ENCODE data around the gene CERS5.
A peak's percentile ranks its signal among the peaks of the same experiment; 100 is the strongest.

The CERS5 gene

GRCh38 chr12:50167049-50167828, at the start of gene CERS5:
TSS of gene CERS5 (minus strand) at chr12:50167369. CDS start at chr12:50167297, 72 bp downstream.
- ATAC-seq: peak; percentile 99
- DNase-seq: peak; percentile 97

GRCh38 chr12:50215033-50215432, 47.9 kb upstream of the CERS5 start:
- no peak for DNase-seq
- ATAC-seq: no peak

GRCh38 chr12:50214018-50214417, 46.8 kb upstream of the CERS5 start:
- DNase-seq (no peak), ATAC-seq (no peak)

GRCh38 chr12:50213439-50213838, 46.3 kb upstream of the CERS5 start:
- ATAC-seq (no peak), DNase-seq (no peak)

- DNase-seq: no peak
- no peak for ATAC-seq
These were observed 44.9 kb upstream of the CERS5 start for GRCh38 chr12:50212071-50212467.

GRCh38 chr12:50211392-50212070, 44.4 kb upstream of the CERS5 start:
- DNase-seq: no peak
- peak; percentile 19 for ATAC-seq

GRCh38 chr12:50207424-50207823, 40.3 kb upstream of the CERS5 start:
- DNase-seq: no peak
- ATAC-seq: no peak

GRCh38 chr12:50205648-50206047, 38.5 kb upstream of the CERS5 start:
- ATAC-seq: no peak
- no peak for DNase-seq

GRCh38 chr12:50203691-50204090, 36.5 kb upstream of the CERS5 start:
- ATAC-seq: no peak

GRCh38 chr12:50201987-50202521, 34.9 kb upstream of the CERS5 start:
- ATAC-seq (no peak), DNase-seq (no peak)

More at GRCh38 chr12:50203691-50204090, 36.5 kb upstream of the CERS5 start:
- DNase-seq: no peak

GRCh38 chr12:50200552-50201273, 33.5 kb upstream of the CERS5 start:
- no peak for ATAC-seq

GRCh38 chr12:50198829-50199228, 31.7 kb upstream of the CERS5 start:
- DNase-seq (no peak), ATAC-seq (no peak)

More at GRCh38 chr12:50200552-50201273, 33.5 kb upstream of the CERS5 start:
- DNase-seq: no peak

- ATAC-seq (no peak), DNase-seq (no peak)
These were observed 30.1 kb upstream of the CERS5 start for GRCh38 chr12:50197297-50197727.

- ATAC-seq: no peak
These were observed 29.4 kb upstream of the CERS5 start for GRCh38 chr12:50196537-50196936.

GRCh38 chr12:50195832-50196231, 28.7 kb upstream of the CERS5 start:
- DNase-seq (no peak), ATAC-seq (no peak)

More at GRCh38 chr12:50196537-50196936, 29.4 kb upstream of the CERS5 start:
- DNase-seq: no peak

GRCh38 chr12:50192908-50193307, 25.7 kb upstream of the CERS5 start:
- DNase-seq (no peak), ATAC-seq (no peak)

GRCh38 chr12:50192236-50192635, 25.1 kb upstream of the CERS5 start:
- DNase-seq (no peak), ATAC-seq (no peak)

- DNase-seq: no peak
- ATAC-seq: no peak
These were observed 23.7 kb upstream of the CERS5 start for GRCh38 chr12:50190859-50191258.

- ATAC-seq (no peak), DNase-seq (no peak)
These were observed 21.9 kb upstream of the CERS5 start for GRCh38 chr12:50188875-50189575.

GRCh38 chr12:50188241-50188781, 21.1 kb upstream of the CERS5 start:
- no peak for DNase-seq
- ATAC-seq: no peak

- ATAC-seq (peak; percentile 85), DNase-seq (peak; percentile 43)
These were observed 20.1 kb upstream of the CERS5 start for GRCh38 chr12:50187084-50187900.
